DMS 273 treated with DMSO at 0.1 percent for 48 hours (cell line): ENCODE results near the gene VEZF1.

Experiments used
- DNase-seq: peaks from one replicate; lab custom pipeline; 2025; lab: John Stamatoyannopoulos, UW

VEZF1 gene

GRCh38 chr17:57927048-57927723, 60.9 kb downstream of the VEZF1 start:
- DNase-seq, result peak; percentile 68

DNA sequence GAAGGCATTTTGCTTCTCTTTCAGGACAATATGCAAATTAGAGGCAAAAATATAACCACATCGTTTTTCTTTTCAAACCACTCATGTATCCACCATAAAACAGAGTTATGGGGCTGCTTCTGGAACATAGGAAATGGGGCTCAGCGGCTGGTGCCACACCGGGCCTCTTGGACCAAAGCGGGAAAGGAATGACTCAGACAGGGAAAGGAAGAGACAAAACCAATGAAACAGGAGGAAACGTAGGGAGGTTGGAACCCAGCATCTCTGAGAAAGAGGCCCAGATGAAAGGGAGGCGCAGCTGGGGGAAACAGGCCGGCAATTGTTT, 61.4 kb downstream of the VEZF1 start:
- no peak for DNase-seq

- peak; percentile 65 for DNase-seq
Measured at GRCh38 chr17:57925361-57925990, 62.6 kb downstream of the VEZF1 start.

- peak; percentile 22 for DNase-seq
Measured at GRCh38 chr17:57924677-57925076, 63.4 kb downstream of the VEZF1 start.
